B cell (primary cell): ENCODE results near the gene TMEM266.

Experiments
- CTCF ChIP-seq: fragments of 200-600 bp; IDR thresholded peaks from one replicate; pipeline ENCODE4 v1.8.0; 2022; ENCODE audit warnings: antibody characterized with exemption, mild to moderate bottlenecking
- EZH2 ChIP-seq: IDR thresholded peaks from 2 replicates; pipeline ENCODE4 v1.6.1; 2012; ENCODE audit warnings: borderline replicate concordance, low read depth, mild to moderate bottlenecking, moderate library complexity, low read length; ENCODE audit not compliant: insufficient read depth, poor library complexity, severe bottlenecking

GRCh38 chr15:76200641-76201105 is 140.9 kb downstream of the TMEM266 start:
- TF ChIP-seq CTCF (no peak), EZH2 (no peak)
